Measurements from ENCODE around the gene LRPPRC.

The LRPPRC gene

DNA sequence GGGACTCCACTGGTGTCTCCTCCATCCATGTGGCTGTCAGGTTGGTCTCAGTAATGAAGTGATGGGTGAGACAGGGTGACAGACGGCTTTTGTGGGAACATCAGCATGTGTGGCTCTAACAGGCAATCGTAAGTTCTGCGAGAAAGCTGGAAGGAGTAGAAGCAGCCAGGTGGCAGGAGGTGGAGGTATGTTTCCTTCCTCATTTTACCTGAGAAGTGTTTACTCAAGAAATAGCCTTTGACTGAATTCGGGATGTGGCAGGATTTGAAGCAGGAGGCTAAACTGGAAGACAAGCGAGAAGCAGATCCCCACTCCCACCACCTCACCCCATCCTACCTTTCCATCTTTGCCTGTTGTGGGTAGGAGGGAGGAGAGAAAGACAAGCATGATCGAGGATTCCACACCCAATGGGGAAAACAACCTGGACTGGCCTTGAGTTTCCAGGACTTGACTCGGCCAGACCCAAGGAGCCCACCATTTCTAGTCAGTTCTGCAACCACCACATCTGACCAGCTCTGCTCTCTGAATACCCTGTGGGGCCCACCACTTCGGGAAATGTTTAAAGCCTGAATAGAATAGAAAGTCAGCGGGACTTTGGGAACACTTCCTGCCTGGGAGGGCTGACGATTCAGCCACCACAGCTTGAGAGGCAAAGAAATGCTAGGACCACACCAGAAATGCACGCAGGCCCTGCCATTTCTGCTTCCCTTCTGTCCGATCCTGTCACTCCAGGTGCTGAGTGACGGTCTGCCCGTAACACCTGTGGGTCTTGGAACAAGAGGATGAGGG, 155.8 kb downstream of the LRPPRC start:
- DNase-seq (ENCODE audit: low read depth), result no peak
- TF ChIP-seq, protein P1, sequence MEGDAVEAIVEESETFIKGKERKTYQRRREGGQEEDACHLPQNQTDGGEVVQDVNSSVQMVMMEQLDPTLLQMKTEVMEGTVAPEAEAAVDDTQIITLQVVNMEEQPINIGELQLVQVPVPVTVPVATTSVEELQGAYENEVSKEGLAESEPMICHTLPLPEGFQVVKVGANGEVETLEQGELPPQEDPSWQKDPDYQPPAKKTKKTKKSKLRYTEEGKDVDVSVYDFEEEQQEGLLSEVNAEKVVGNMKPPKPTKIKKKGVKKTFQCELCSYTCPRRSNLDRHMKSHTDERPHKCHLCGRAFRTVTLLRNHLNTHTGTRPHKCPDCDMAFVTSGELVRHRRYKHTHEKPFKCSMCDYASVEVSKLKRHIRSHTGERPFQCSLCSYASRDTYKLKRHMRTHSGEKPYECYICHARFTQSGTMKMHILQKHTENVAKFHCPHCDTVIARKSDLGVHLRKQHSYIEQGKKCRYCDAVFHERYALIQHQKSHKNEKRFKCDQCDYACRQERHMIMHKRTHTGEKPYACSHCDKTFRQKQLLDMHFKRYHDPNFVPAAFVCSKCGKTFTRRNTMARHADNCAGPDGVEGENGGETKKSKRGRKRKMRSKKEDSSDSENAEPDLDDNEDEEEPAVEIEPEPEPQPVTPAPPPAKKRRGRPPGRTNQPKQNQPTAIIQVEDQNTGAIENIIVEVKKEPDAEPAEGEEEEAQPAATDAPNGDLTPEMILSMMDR (IDR thresholded peaks at IDR 0.05; ENCODE audit: low read depth, low read length, missing control alignments), result no peak
- in situ Hi-C loops (cut with HindIII; ENCODE audit: low sequenced_read_pairs), result no loop called here
- H3K4me3 ChIP-seq (ENCODE audit: low read depth, low read length), result no peak overlapping the region

DNA sequence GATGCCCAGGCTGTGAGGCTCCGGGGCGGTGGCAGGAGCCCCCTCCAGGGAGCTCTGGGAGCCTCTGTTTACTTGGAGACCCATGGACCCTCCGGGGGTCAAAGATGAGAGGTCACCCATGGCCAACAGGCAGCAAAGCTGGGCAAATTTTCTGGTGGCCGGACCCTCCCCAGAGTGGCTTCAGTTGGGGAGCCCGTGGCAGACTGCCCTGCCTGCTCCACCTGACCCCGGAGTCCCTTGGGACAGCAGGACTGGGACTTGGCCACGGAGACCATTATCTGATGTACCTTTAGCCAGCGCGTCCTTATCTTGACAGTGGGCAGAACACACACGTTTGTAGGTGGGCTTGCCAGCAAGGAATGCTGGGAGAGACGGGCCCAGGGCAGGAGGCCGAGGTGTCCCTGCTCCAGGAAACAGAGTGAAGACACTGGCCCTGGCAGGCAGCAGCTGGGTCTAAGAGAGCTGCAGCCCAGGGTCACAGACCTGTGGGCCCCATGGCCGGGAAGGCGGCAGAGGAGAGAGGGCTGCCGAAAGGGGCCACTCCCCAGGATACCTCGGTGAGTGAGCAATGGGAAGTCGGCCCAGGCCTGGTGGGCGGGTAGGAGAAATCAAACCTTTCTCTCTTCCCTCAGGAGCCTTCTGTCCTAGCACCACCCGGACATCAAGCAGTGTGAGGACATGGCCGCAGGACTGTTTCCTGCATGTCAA, 157.1 kb downstream of the LRPPRC start, which contains the start of the genes ABCG5 and ABCG8:
Gene ABCG5, minus strand, starts transcription at position 280 of the 708 bp plus-strand sequence. Its CDS starts 160 bp downstream, at position 120.
Gene ABCG8, plus strand, starts transcription at position 412 of the 708 bp plus-strand sequence. Its CDS starts 83 bp downstream, at position 495.
- no peak within 1 kb of the TSS for H3K4me3 ChIP-seq (ENCODE audit: low read depth, low read length)
- TF ChIP-seq, protein P1 (IDR thresholded peaks at IDR 0.05; ENCODE audit: low read depth, low read length, missing control alignments), result no peak
- DNase-seq (ENCODE audit: low read depth), result no peak
- in situ Hi-C loops (cut with HindIII; ENCODE audit: low sequenced_read_pairs), result no loop called here

DNA sequence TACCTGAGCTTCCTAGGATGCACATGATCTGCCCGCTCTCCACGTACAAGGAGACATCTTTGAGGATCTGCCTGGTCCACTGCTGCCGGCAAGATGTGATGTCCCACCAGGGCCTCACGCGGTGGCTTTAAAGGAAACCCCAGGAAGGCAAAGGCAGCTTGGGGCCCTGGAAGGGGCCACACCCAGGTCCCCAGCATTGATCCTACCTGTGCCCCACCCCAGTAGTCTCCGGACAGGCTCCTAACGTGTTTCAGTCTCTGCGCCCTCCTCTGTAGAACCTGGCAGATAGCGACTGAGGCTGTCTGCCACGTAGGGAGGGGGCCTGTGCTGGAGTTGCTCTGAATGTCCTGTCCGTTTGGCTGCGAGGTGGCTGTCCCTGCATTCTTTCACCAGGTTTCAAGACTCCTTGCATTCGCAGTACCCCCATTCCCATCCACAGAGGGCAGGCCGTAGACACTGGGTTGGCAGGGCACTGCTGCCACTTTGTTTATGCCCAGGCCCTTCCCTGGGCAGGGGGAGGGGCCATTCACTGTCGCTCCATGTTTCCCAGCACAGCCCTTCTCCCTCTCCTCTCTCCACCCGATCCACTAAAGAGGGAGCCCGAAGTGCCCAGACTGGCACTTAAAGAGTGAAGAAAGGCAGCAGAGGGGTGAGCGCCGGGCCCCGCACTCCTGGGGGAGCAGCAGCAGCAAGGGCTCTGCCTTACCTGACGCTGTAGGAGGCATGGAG, 157.8 kb downstream of the LRPPRC start:
- TF ChIP-seq, protein P1 (IDR thresholded peaks at IDR 0.05; ENCODE audit: low read depth, low read length, missing control alignments), result no peak
- DNase-seq (ENCODE audit: low read depth), result no peak
- in situ Hi-C loops (cut with HindIII; ENCODE audit: low sequenced_read_pairs), result no loop called here
- no peak overlapping the region for H3K4me3 ChIP-seq (ENCODE audit: low read depth, low read length)

- TF ChIP-seq, protein P1 (IDR thresholded peaks at IDR 0.05; ENCODE audit: low read depth, low read length, missing control alignments), result no peak
- H3K4me3 ChIP-seq (ENCODE audit: low read depth, low read length), result no peak overlapping the region
- in situ Hi-C loops (cut with HindIII; ENCODE audit: low sequenced_read_pairs), result no loop called here
- no peak for DNase-seq (ENCODE audit: low read depth)
Measured at GRCh38 chr2:43837033-43837432, 158.8 kb downstream of the LRPPRC start.

Measured in astrocyte of the cerebellum (primary cell).